Ovary (tissue), 3 donors: ENCODE measurements around the gene TGIF1.

Source experiments
- CTCF ChIP-seq, 3 donors: fragments of 450-650 bp in 2 of 3; fragments of 200-600 bp in 1 of 3; IDR thresholded peaks; one replicate each; pipeline versions ENCODE4 v1.5.1 to v1.8.0; 2016 to 2022; ENCODE audit warnings: antibody characterized with exemption in 3 of 3, mild to moderate bottlenecking in 1 of 3
- EP300 ChIP-seq: sonication (generic); formaldehyde crosslinking; IDR thresholded peaks from one replicate; pipeline ENCODE4 v1.6.1; 2017; ENCODE audit warnings: antibody characterized with exemption
- donor health status: DM: no; HTN: no; CAD: no.

DNA sequence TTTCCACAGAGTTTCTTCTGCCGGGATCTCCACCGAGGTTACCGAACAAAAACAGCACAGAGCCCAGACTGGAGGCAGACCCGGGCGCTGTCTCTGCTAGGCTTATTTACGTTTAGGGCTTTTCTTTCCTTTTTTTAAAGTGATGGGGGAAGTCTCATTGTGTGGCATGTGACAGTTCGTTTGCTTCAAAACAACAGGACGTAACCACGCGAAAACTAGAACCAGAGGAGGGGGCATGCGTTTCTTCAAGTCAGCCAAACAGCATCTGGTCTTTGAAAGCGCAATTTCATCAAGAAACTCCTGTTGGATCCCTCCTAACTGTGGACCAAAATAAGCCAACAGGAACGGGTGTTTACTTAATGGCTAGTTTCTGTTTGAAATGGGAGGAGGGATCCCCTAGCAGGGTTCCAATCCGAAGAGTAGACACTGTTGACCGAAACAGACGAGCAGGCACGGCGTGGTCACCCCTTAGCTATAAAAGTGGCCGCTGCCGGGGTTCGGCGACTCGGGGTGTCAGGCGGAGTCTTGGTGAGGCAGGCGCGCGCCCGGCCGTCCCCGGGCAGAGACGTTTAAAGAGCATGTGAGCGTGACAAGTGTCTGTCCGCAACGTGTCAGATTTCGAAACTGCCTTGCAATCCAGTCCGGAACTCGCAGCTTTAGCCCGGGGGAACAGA lies 997 bp upstream of the TGIF1 start:
- TF ChIP-seq EP300 (no peak), CTCF (IDR thresholded peaks at IDR 0.05) (no peak)
